Trophoblast cell (in vitro differentiated cells and primary cell): ENCODE results near the gene SLC19A1.

Experiments
- DNase-seq, 2 donors: peaks; one replicate each; pipeline ENCODE4 v3.0.0-alpha.2; 2016
- H2AFZ ChIP-seq: 2 replicates; pipeline ENCODE4 v1.6.1; 2013; ENCODE audit warnings: low read length, moderate library complexity, mild to moderate bottlenecking; ENCODE audit not compliant: insufficient read depth, poor library complexity
- H2AK5ac ChIP-seq: 2 replicates; pipeline ENCODE4 v1.6.1; 2013; ENCODE audit warnings: mild to moderate bottlenecking, low read length
- H2BK120ac ChIP-seq: 2 replicates; pipeline ENCODE4 v1.6.1; 2013; ENCODE audit warnings: low read length, mild to moderate bottlenecking, moderate library complexity; ENCODE audit not compliant: insufficient read depth, poor library complexity
- H2BK12ac ChIP-seq: 2 replicates; pipeline ENCODE4 v1.6.1; 2013; ENCODE audit warnings: mild to moderate bottlenecking, low read length, moderate library complexity
- H2BK5ac ChIP-seq: 2 replicates; pipeline ENCODE4 v1.6.1; 2013; ENCODE audit warnings: low read length, low read depth, moderate library complexity, mild to moderate bottlenecking; ENCODE audit not compliant: poor library complexity
- H3K14ac ChIP-seq: 2 replicates; pipeline ENCODE4 v1.6.1; 2013; ENCODE audit warnings: mild to moderate bottlenecking, low read length
- H3K18ac ChIP-seq: 2 replicates; pipeline ENCODE4 v1.6.1; 2013; ENCODE audit warnings: mild to moderate bottlenecking, low read length
- H3K23ac ChIP-seq: 2 replicates; pipeline ENCODE4 v1.6.1; 2013; ENCODE audit warnings: low read length
- H3K27ac ChIP-seq: 2 replicates; pipeline ENCODE4 v1.5.1; 2013; ENCODE audit warnings: low read depth, mild to moderate bottlenecking, inconsistent platforms, low read length, moderate library complexity
- H3K27me3 ChIP-seq: 2 replicates; pipeline ENCODE4 v1.6.1; 2013; ENCODE audit warnings: inconsistent platforms, mild to moderate bottlenecking, low read length, moderate library complexity; ENCODE audit not compliant: insufficient read depth
- H3K36me3 ChIP-seq, 2 experiments: 1 replicate in 1 of 2; 2 replicates in 1 of 2; pipeline ENCODE4 v1.6.1; 2013; ENCODE audit warnings: low read length in 2 of 2, mild to moderate bottlenecking in 2 of 2, moderate library complexity in 1 of 2; ENCODE audit not compliant: insufficient read depth in 2 of 2, control insufficient read depth in 1 of 2
- H3K4ac ChIP-seq: 2 replicates; pipeline ENCODE4 v1.6.1; 2013; ENCODE audit warnings: low read depth, mild to moderate bottlenecking, low read length, moderate library complexity
- H3K4me1 ChIP-seq, 2 experiments: 1 replicate in 1 of 2; 2 replicates in 1 of 2; pipeline ENCODE4 v1.6.1; 2013; ENCODE audit warnings: low read length in 2 of 2, mild to moderate bottlenecking in 2 of 2, moderate library complexity in 1 of 2; ENCODE audit not compliant: insufficient read depth in 2 of 2, control insufficient read depth in 1 of 2
- H3K4me2 ChIP-seq: 2 replicates; pipeline ENCODE4 v1.6.1; 2013; ENCODE audit warnings: inconsistent platforms, mild to moderate bottlenecking, low read length, moderate library complexity
- H3K4me3 ChIP-seq: 2 replicates; pipeline ENCODE4 v1.5.1; 2013; ENCODE audit warnings: mild to moderate bottlenecking, low read depth, low read length, inconsistent platforms
- H3K79me1 ChIP-seq: one replicate; pipeline ENCODE4 v1.6.1; 2013; ENCODE audit warnings: low read length
- H3K79me2 ChIP-seq: 2 replicates; pipeline ENCODE4 v1.6.1; 2013; ENCODE audit warnings: low read length, mild to moderate bottlenecking; ENCODE audit not compliant: control insufficient read depth, insufficient read depth, poor library complexity
- H3K9ac ChIP-seq: 2 replicates; pipeline ENCODE4 v1.6.1; 2013; ENCODE audit warnings: mild to moderate bottlenecking, low read length
- H3K9me3 ChIP-seq: 2 replicates; pipeline ENCODE4 v1.6.1; 2013; ENCODE audit warnings: low read depth, mild to moderate bottlenecking, control low read depth, inconsistent platforms, low read length; ENCODE audit not compliant: insufficient read depth
- H4K12ac ChIP-seq: 2 replicates; pipeline ENCODE4 v1.6.1; 2013; ENCODE audit warnings: low read depth, mild to moderate bottlenecking, low read length, moderate library complexity
- H4K8ac ChIP-seq: 2 replicates; pipeline ENCODE4 v1.6.1; 2013; ENCODE audit warnings: low read depth, mild to moderate bottlenecking, low read length, moderate library complexity
- H4K91ac ChIP-seq: one replicate; pipeline ENCODE4 v1.6.1; 2013; ENCODE audit warnings: low read depth, mild to moderate bottlenecking, low read length, moderate library complexity
- WGBS: extraction: QIAGEN DNeasy Blood & Tissue Kit; methylation state at CpG from one replicate; pipeline ENCODE4 v1.1.7; 2013; ENCODE audit warnings: missing lambda C conversion rate; ENCODE audit not compliant: insufficient read length, insufficient coverage; ENCODE audit errors: extremely low coverage; 5-methylcytosine and 5-hydroxymethylcytosine counted together

SLC19A1 gene

GRCh38 chr21:45542667-45543370 lies 579 bp upstream of the SLC19A1 start:
- Histone ChIP-seq H3K9me3 (no peaks in the 10 kb centered on the region), H3K4me3 (peak overlapping the region; percentile 80), H3K23ac (no peak overlapping the region), H2BK12ac (no peak overlapping the region), H3K27ac (no peak overlapping the region), H2BK5ac (peak overlapping the region; percentile 5), H3K14ac (peak overlapping the region; percentile 67), H2AK5ac (peak overlapping the region; percentile 59), H3K79me2 (peaks cover 2% of the 10 kb centered on the region), H3K4ac (no peak overlapping the region), H2AFZ (peak overlapping the region; percentile 15), H2BK120ac (peak overlapping the region; percentile 0), H3K79me1 (peaks cover 23% of the 10 kb centered on the region), H4K12ac (peak overlapping the region; percentile 63), H3K9ac (no peak overlapping the region), H4K91ac (peak overlapping the region; percentile 47), H3K27me3 (no peaks in the 10 kb centered on the region), H4K8ac (peak overlapping the region; percentile 63), H3K18ac (peak overlapping the region; percentile 44), H3K4me1 (peaks cover 15 to 25% of the 10 kb centered on the region in 2 experiments), H3K36me3 (peaks cover 3 to 7% of the 10 kb centered on the region in 2 experiments), H3K4me2 (peak overlapping the region; percentile 65)
- DNase-seq, result no peak
- no CpG with 5 or more reads among the region's 55 CpGs for WGBS

- Histone ChIP-seq H2BK5ac (no peak overlapping the region), H3K9me3 (no peaks in the 10 kb centered on the region), H2AK5ac (no peak overlapping the region), H3K23ac (no peak overlapping the region), H3K4me1 (peaks cover 13 to 20% of the 10 kb centered on the region in 2 experiments), H4K91ac (peak overlapping the region; percentile 50), H3K14ac (peak overlapping the region; percentile 48), H4K8ac (peak overlapping the region; percentile 73), H3K9ac (no peak overlapping the region), H3K4ac (peak overlapping the region; percentile 52), H2BK120ac (peak overlapping the region; percentile 5), H3K4me3 (peak overlapping the region; percentile 80), H4K12ac (peak overlapping the region; percentile 4), H3K4me2 (peak overlapping the region; percentile 70), H3K79me2 (peaks cover 2% of the 10 kb centered on the region), H2BK12ac (no peak overlapping the region), H3K79me1 (peaks cover 21% of the 10 kb centered on the region), H3K36me3 (peaks cover 3 to 10% of the 10 kb centered on the region in 2 experiments), H3K18ac (peak overlapping the region; percentile 22), H3K27me3 (no peaks in the 10 kb centered on the region), H3K27ac (no peak overlapping the region), H2AFZ (peak overlapping the region; percentile 21)
- peak in 1 of 2 donors; percentile 27 for DNase-seq
- WGBS, result no CpG with 5 or more reads among the region's 50 CpGs
Measured at GRCh38 chr21:45541221-45542039, 810 bp downstream of the SLC19A1 start.

GRCh38 chr21:45540601-45540970 lies 1.7 kb downstream of the SLC19A1 start:
- Histone ChIP-seq H3K79me2 (peaks cover 2% of the 10 kb centered on the region), H3K27ac (no peak overlapping the region), H2BK5ac (no peak overlapping the region)

GRCh38 chr21:45539796-45540600 lies 2.2 kb downstream of the SLC19A1 start:
- Histone ChIP-seq H3K14ac (no peak overlapping the region), H3K36me3 (peaks cover 5 to 12% of the 10 kb centered on the region in 2 experiments), H3K4ac (no peak overlapping the region), H3K23ac (no peak overlapping the region), H2AFZ (no peak overlapping the region), H3K79me2 (peaks cover 2% of the 10 kb centered on the region), H3K4me2 (no peak overlapping the region), H4K91ac (no peak overlapping the region), H3K27ac (no peak overlapping the region), H2AK5ac (no peak overlapping the region), H2BK12ac (no peak overlapping the region), H3K79me1 (peaks cover 16% of the 10 kb centered on the region), H3K9me3 (no peaks in the 10 kb centered on the region), H4K12ac (no peak overlapping the region), H2BK5ac (no peak overlapping the region), H3K27me3 (no peaks in the 10 kb centered on the region), H3K4me1 (peaks cover 10 to 16% of the 10 kb centered on the region in 2 experiments), H2BK120ac (no peak overlapping the region), H3K18ac (no peak overlapping the region), H3K4me3 (no peak overlapping the region), H4K8ac (no peak overlapping the region), H3K9ac (no peak overlapping the region)
- no CpG with 5 or more reads among the region's 24 CpGs for WGBS
- no peak for DNase-seq

More at GRCh38 chr21:45540601-45540970, 1.7 kb downstream of the SLC19A1 start:
- H3K4me1 ChIP-seq, result peaks cover 10 to 15% of the 10 kb centered on the region in 2 experiments
- no peak overlapping the region for H4K91ac ChIP-seq
- H3K4ac ChIP-seq, result no peak overlapping the region
- no peaks in the 10 kb centered on the region for H3K9me3 ChIP-seq
- H3K36me3 ChIP-seq, result peaks cover 5 to 12% of the 10 kb centered on the region in 2 experiments
- no peak for DNase-seq
- H3K9ac ChIP-seq, result no peak overlapping the region
- H3K4me3 ChIP-seq, result no peak overlapping the region
- no peak overlapping the region for H2BK12ac ChIP-seq
- no peak overlapping the region for H3K14ac ChIP-seq
- no CpG with 5 or more reads among the region's 10 CpGs for WGBS
- H3K18ac ChIP-seq, result no peak overlapping the region
- no peak overlapping the region for H3K4me2 ChIP-seq
- no peaks in the 10 kb centered on the region for H3K27me3 ChIP-seq
- H4K8ac ChIP-seq, result no peak overlapping the region
- H2BK120ac ChIP-seq, result no peak overlapping the region
- H3K23ac ChIP-seq, result no peak overlapping the region
- peaks cover 15% of the 10 kb centered on the region for H3K79me1 ChIP-seq
- H2AFZ ChIP-seq, result no peak overlapping the region
- no peak overlapping the region for H2AK5ac ChIP-seq
- no peak overlapping the region for H4K12ac ChIP-seq
